Stimulated activated CD8-positive, alpha-beta memory T cell treated with anti-CD3 and anti-CD28 coated beads, Interleukin-7, amount 100 ng/mL, for 4 hours (primary cell): ENCODE results near the gene MYL10.

Experiments
- DNase-seq, 2 donors: peaks; one replicate each; pipeline ENCODE4 v3.0.0-alpha.2; 2020; ENCODE audit warnings: low read depth in 2 of 2

Gene MYL10

GRCh38 chr7:101567230-101567629 lies 61.9 kb downstream of the MYL10 start:
- no peak for DNase-seq

GRCh38 chr7:101565601-101566209 lies 63.4 kb downstream of the MYL10 start:
- DNase-seq, result no peak

GRCh38 chr7:101564778-101565211 lies 64.3 kb downstream of the MYL10 start:
- no peak for DNase-seq

GRCh38 chr7:101563943-101564777 lies 64.9 kb downstream of the MYL10 start:
- DNase-seq, result no peak
